Heart right ventricle (tissue), 16 donors: ENCODE measurements around the gene USH2A. TPM values are rescaled to one million over a fixed set of nuclear protein-coding genes. Genes with fewer than 3 reads are reported as not detected.

ENCODE experiments used
- ATAC-seq, 8 donors: fragments of 200-7000 bp; cut with Tn5 transposase; one replicate each; pipeline ENCODE4 v1.9.1; 2020; ENCODE audit warnings: mild to moderate bottlenecking in 8 of 8, moderate library complexity in 8 of 8, moderate number of reproducible peaks in 1 of 8
- DNase-seq, 2 donors: peaks; one replicate each; pipeline ENCODE4 v3.0.0-alpha.2; 2020
- H3K27ac ChIP-seq, 10 donors: fragments of 200-600 bp; sonication (generic) in 2 of 10; one replicate each; pipeline versions ENCODE4 v1.5.0 to v1.8.0; 2020 to 2022; ENCODE audit warnings: mild to moderate bottlenecking in 3 of 10
- H3K27me3 ChIP-seq, 7 donors: fragments of 200-600 bp; one replicate each; pipeline ENCODE4 v1.8.0; 2021 to 2022; ENCODE audit warnings: mild to moderate bottlenecking in 2 of 7
- H3K36me3 ChIP-seq, 9 donors: fragments of 200-600 bp; sonication (generic) in 1 of 9; one replicate each; pipeline versions ENCODE4 v1.5.0 to v1.8.0; 2020 to 2022; ENCODE audit warnings: mild to moderate bottlenecking in 2 of 9
- H3K4me1 ChIP-seq, 9 donors: fragments of 200-600 bp; sonication (generic) in 1 of 9; one replicate each; pipeline versions ENCODE4 v1.5.0 to v1.8.0; 2020 to 2022; ENCODE audit warnings: mild to moderate bottlenecking in 4 of 9
- H3K4me3 ChIP-seq, 10 donors: fragments of 200-600 bp; sonication (generic) in 2 of 10; one replicate each; pipeline versions ENCODE4 v1.5.0 to v1.8.0; 2020 to 2022; ENCODE audit warnings: mild to moderate bottlenecking in 7 of 10, moderate library complexity in 2 of 10
- H3K9me3 ChIP-seq, 11 donors: fragments of 200-600 bp in 10 of 11; sonication (generic) in 2 of 11; one replicate each; pipeline versions ENCODE4 v1.5.0 to v1.8.0; 2013 to 2022; ENCODE audit warnings: mild to moderate bottlenecking in 2 of 11, control low read depth in 1 of 11, moderate library complexity in 1 of 11
- WGBS, 2 donors: extraction: QIAGEN DNeasy Blood & Tissue Kit; methylation state at CpG; one replicate each; pipeline ENCODE4 v1.1.7; 2013; ENCODE audit warnings: inconsistent platforms in 1 of 2; 5-methylcytosine and 5-hydroxymethylcytosine counted together
- intact Hi-C, 10 donors: fragments of 100-400 bp; cut with DNase I; formaldehyde crosslinking; loops; one replicate each; pipeline versions ENCODE4 v1.11.1 to v1.14.2; 2022
- polyA plus RNA-seq, 2 donors: library from polyadenylated mRNA; stranded (reverse); fragments of 200-250 nt; gene quantifications; one replicate each; pipeline ENCODE4 v1.2.3, GENCODE V29; 2013
- total RNA-seq, 10 donors: library from RNA; stranded (reverse); fragmentation: NEBNext Ultra II Directional in 3 of 10; extraction: Animal tissue kit (Norgen Biotek cat#: 25700) in 3 of 10; gene quantifications; one replicate each; pipeline versions ENCODE4 v1.2.1 to v1.2.4, GENCODE V29; 2021 to 2023
- TF ChIP-seq, protein P1 (sequence below), 9 donors: fragments of 200-600 bp; sonication (generic) in 2 of 9; IDR thresholded peaks; one replicate each; pipeline versions ENCODE4 v1.5.0 to v1.8.0; 2021 to 2022; ENCODE audit warnings: antibody characterized with exemption in 9 of 9, mild to moderate bottlenecking in 5 of 9, moderate library complexity in 1 of 9
- donor health status: Arrhythmogenic right ventricular cardiomyopathy.
- donor health status: ischemic (EF 13 %, LVEDD 7.1; RV severe dilation, severe dysfunction).
- donor health status: healthy with polysubstance abuse.
- donor health status: DM: no; HTN: yes; CAD: no.
- donor health status: DM: no; HTN: no; CAD: no.
- donor health status: ischemic (EF 25% LVEDD 6.9; RV normal size, moderate dysfunction).
- donor health status: ischemic (EF 25% LVEDD 5.7; RV mildly dilated, moderate dysfunction).
- donor health status: healthy.
- donor health status: DM: yes; HTN: yes; CAD: no.
- donor health status: Ischemic cardiomyopathy.
- donor health status: ischemic (EF 35%, LVEDD 5.7; RV mildly dilated, moderate dysfunction).
- donor health status: nonischemic (EF 11% LVEDD 7.7; RV severe dilation, severe dysfunction).
- donor health status: DM: yes; HTN: yes; CAD: no.
- donor health status: PGD.
- donor health status: ischemic (EF 29% LVEDD 5.4; RV normal size, mild dysfunction).
- donor health status: nonischemic (EF 23%, LVEDD 6.1; RV moderate dilation, normal function).

Gene USH2A
- total and polyA plus RNA-seq, 12 donors: 0.01 to 4.9 (median 3.6) TPM

DNA sequence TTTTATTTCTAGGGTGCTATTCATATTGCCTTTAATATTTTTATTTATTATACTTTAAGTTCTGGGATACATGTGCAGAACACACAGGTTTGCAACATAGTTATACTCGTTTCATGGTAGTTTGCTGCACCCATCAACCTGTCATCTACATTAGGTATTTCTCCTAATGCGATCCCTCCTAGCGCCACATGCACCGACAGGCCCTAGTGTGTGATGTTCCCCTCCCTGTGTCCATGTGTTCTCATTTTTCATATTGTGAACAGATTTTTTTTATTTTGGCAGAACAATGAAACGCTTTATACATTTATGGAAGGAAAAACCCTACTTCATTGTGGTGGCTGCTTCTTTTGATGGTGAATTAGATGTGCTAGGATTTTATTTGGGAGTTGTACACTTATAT lies 14.4 kb upstream of the USH2A start:
- Histone ChIP-seq H3K4me1 (no peaks in the 10 kb centered on the region), H3K27me3 (no peaks in the 10 kb centered on the region), H3K36me3 (no peaks in the 10 kb centered on the region), H3K4me3 (no peak overlapping the region), H3K9me3 (no peaks in the 10 kb centered on the region), H3K27ac (no peak overlapping the region)
- DNase-seq: no peak
- 85 to 90% methylated on average over 5 of the region's 5 CpGs for WGBS, 2 donors
- intact Hi-C loops: no loop called here
- ATAC-seq: no peak
- TF ChIP-seq, protein P1, sequence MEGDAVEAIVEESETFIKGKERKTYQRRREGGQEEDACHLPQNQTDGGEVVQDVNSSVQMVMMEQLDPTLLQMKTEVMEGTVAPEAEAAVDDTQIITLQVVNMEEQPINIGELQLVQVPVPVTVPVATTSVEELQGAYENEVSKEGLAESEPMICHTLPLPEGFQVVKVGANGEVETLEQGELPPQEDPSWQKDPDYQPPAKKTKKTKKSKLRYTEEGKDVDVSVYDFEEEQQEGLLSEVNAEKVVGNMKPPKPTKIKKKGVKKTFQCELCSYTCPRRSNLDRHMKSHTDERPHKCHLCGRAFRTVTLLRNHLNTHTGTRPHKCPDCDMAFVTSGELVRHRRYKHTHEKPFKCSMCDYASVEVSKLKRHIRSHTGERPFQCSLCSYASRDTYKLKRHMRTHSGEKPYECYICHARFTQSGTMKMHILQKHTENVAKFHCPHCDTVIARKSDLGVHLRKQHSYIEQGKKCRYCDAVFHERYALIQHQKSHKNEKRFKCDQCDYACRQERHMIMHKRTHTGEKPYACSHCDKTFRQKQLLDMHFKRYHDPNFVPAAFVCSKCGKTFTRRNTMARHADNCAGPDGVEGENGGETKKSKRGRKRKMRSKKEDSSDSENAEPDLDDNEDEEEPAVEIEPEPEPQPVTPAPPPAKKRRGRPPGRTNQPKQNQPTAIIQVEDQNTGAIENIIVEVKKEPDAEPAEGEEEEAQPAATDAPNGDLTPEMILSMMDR (IDR thresholded peaks at IDR 0.05): no peak

DNA sequence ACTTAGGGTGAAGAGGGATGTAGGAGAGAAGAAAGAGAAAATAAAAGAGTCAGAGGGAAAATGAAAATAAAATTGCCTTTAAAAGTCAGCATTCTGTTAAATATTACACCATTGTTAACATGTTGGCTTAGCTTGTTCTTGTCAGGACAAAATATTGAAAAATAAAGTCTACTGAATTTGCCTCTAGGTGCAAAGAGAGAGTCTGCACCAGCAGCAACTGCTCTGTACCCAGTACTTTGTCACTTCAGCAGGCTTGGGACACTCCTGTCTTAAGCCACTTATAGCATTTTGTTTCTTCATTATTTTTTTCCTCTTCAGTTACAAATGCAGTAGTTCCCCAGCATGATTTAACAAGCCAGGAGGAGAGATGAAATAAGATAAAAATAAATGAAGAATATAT lies 11.0 kb upstream of the USH2A start:
- H3K27ac ChIP-seq: no peak overlapping the region
- H3K4me3 ChIP-seq: no peak overlapping the region

DNA sequence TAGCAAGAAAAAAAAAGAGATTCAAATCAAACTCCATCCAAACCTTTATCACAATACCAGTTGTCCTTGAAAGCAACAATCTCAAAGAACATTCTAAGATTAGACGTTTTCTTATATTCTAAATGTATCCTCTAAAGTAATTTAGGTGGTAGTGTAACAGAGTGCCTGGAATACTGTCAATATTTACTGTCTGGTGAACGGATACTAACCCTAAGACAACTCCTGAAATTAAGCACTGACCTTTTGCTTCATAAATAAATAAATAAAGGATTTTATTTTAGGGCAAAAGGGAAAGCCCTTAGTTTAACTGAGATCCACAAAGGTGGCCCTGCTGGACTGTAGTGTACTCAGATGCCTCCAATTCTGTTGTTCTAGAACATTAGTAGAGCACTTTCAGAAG lies 9.9 kb upstream of the USH2A start:
- WGBS, 2 donors: 69 to 76% methylated on average over 2 of the region's 2 CpGs
- intact Hi-C loops: no loop called here
- DNase-seq: no peak
- H3K9me3 ChIP-seq: no peaks in the 10 kb centered on the region
- TF ChIP-seq, protein P1 (IDR thresholded peaks at IDR 0.05): no peak
- no peak overlapping the region for H3K4me3 ChIP-seq
- no peak overlapping the region for H3K27ac ChIP-seq
- no peaks in the 10 kb centered on the region for H3K36me3 ChIP-seq
- no peaks in the 10 kb centered on the region for H3K4me1 ChIP-seq
- no peak for ATAC-seq
- no peaks in the 10 kb centered on the region for H3K27me3 ChIP-seq

More for the DNA sequence above, 11.0 kb upstream of the USH2A start:
- no peaks in the 10 kb centered on the region for H3K36me3 ChIP-seq
- TF ChIP-seq, protein P1 (IDR thresholded peaks at IDR 0.05): no peak
- intact Hi-C loops: no loop called here
- no peaks in the 10 kb centered on the region for H3K9me3 ChIP-seq
- DNase-seq: no peak
- no peaks in the 10 kb centered on the region for H3K4me1 ChIP-seq
- ATAC-seq: no peak
- no peaks in the 10 kb centered on the region for H3K27me3 ChIP-seq

DNA sequence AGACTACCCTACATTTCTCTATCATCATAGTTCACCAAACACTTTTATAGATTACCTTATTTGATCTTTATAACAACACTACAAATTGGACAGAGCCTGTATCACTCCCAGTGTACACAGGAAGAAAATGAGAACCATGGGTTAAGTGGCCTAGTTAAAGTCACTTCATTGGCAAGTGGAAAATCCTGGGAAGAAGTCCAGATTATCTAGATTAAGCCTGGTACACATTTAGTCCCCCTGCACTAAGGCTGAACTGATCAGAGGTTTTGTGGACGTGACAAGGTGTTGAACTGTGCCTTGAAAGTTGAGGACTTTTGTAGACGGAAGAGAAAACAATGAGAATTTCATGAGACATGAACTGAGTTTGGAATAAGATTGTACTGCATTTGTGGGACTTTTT lies 7.5 kb upstream of the USH2A start:
- no peak for DNase-seq
- TF ChIP-seq, protein P1 (IDR thresholded peaks at IDR 0.05): no peak
- no peak overlapping the region for H3K4me3 ChIP-seq
- H3K27me3 ChIP-seq: no peaks in the 10 kb centered on the region
- ATAC-seq: no peak
- H3K4me1 ChIP-seq: no peaks in the 10 kb centered on the region
- no peak overlapping the region for H3K27ac ChIP-seq
- no peaks in the 10 kb centered on the region for H3K9me3 ChIP-seq
- intact Hi-C loops: no loop called here
- no peaks in the 10 kb centered on the region for H3K36me3 ChIP-seq
- 44 to 55% methylated on average over 2 of the region's 2 CpGs for WGBS, 2 donors
